HS-5 (cell line): Measurements from ENCODE around the gene AMELX.

Source experiments
- DNase-seq: peaks from one replicate; pipeline ENCODE4 v3.0.0-alpha.2; 2012; ENCODE audit warnings: low read depth

Gene AMELX

GRCh38 chrX:11309220-11309619, 16.0 kb downstream of the AMELX start:
- no peak for DNase-seq

- DNase-seq = no peak
Observed at GRCh38 chrX:11311706-11312105, 18.5 kb downstream of the AMELX start.

GRCh38 chrX:11319806-11320520, 26.8 kb downstream of the AMELX start:
- no peak for DNase-seq

- no peak for DNase-seq
Observed at GRCh38 chrX:11321986-11322385, 28.8 kb downstream of the AMELX start.

- DNase-seq = no peak
Observed at GRCh38 chrX:11328134-11328533, 34.9 kb downstream of the AMELX start.

GRCh38 chrX:11329021-11329420, 35.8 kb downstream of the AMELX start:
- DNase-seq = peak; percentile 18

GRCh38 chrX:11331788-11332187, 38.6 kb downstream of the AMELX start:
- DNase-seq = no peak

- no peak for DNase-seq
Observed at GRCh38 chrX:11334165-11334564, 41.0 kb downstream of the AMELX start.

GRCh38 chrX:11336201-11336600, 43.0 kb downstream of the AMELX start:
- no peak for DNase-seq

- DNase-seq = no peak
Observed at GRCh38 chrX:11337292-11338009, 44.2 kb downstream of the AMELX start.

GRCh38 chrX:11341274-11342201, 48.3 kb downstream of the AMELX start:
- peak; percentile 69 for DNase-seq

GRCh38 chrX:11342673-11343072, 49.5 kb downstream of the AMELX start:
- DNase-seq = no peak

GRCh38 chrX:11346121-11346682, 53.0 kb downstream of the AMELX start:
- no peak for DNase-seq

- no peak for DNase-seq
Observed at GRCh38 chrX:11347300-11347699, 54.1 kb downstream of the AMELX start.

GRCh38 chrX:11349020-11349419, 55.8 kb downstream of the AMELX start:
- DNase-seq = no peak

GRCh38 chrX:11349661-11350337, 56.6 kb downstream of the AMELX start:
- no peak for DNase-seq
